HG03196 (cell line): ENCODE data around the gene TEX19.

Experiments
- ATAC-seq: cut with Tn5 transposase; IDR thresholded peaks from one replicate; pipeline ENCODE4 v1.9.1; 2021; ENCODE audit not compliant: unreplicated experiment

TEX19 gene, protein sequence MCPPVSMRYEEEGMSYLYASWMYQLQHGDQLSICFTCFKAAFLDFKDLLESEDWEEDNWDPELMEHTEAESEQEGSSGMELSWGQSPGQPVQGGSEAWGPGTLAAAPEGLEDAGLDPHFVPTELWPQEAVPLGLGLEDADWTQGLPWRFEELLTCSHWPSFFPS

GRCh38 chr17:82358465-82359350, at the start of gene TEX19:
Gene TEX19 (plus strand): TSS chr17:82359247. CDS start chr17:82362151, 2,904 bp downstream.
- ATAC-seq: no peak

GRCh38 chr17:82309656-82310570, 49.1 kb upstream of the TEX19 start:
- ATAC-seq: no peak

DNA sequence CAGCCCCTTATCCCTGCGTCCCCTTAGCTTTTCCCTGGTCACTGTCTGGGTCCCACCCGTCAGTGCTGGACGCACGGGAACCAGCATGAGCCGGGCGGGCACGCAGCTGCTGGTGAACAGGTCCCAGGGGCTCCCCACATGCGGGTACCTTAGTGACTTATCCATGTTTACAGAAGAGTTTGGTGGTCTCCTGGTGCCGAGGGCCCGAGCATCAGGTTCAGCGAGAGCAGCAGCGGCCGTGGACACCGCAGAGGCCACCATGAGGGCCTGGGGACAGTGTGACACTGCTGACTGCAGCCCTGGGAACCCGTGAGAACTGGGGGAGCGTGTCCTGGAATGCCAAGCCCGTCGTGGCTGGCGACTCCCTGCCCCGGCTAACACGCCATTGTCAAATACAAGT, 48.2 kb upstream of the TEX19 start:
- no peak for ATAC-seq

- no peak for ATAC-seq
Observed at GRCh38 chr17:82311971-82312370, 47.1 kb upstream of the TEX19 start.

- ATAC-seq: no peak
Observed at GRCh38 chr17:82313195-82314011, 45.6 kb upstream of the TEX19 start.

GRCh38 chr17:82314012-82314726, 44.9 kb upstream of the TEX19 start:
- ATAC-seq: no peak

DNA sequence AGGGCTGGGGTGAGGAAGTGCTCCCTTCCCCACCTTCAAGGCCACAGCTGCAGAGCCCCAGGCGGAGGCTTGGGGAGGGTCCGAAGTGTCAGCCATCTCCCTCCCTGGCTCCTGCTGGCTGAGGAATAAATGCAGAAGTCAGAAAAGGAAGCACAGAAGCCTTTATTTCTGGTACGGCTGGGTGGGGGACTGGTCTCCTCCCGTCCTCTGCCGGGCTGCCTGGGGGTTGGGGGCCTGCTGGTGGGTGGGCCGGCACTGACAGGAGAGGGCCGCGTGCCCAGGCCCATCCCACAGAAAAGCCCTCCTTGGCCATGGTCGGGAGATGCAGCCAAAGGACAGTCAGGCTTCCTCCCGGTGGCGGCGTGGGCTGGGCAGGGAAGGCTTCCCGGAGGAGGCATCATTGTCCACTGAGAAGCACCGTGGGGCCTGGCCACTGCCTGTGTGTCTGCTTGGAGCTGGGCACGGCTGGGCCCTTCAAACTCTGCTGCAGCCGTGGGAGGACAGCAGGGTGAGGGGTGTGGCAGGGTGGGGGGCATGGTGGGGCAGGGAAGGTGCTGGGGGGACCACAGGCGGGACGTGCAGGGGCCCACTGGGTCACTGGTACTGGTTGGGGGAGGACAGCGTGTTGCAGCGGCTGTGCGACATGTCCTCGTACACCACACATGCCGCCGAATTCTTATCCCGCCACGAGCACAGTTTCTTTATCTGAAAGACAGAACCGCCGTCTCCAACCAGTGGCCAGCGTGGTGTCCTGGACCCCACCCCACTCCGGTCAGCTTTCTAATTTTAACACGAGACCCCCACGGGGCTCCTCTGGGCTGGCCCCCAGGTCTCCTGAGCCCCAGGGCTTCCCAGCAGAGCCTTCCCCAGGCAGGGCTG, 44.1 kb upstream of the TEX19 start:
- ATAC-seq: no peak

DNA sequence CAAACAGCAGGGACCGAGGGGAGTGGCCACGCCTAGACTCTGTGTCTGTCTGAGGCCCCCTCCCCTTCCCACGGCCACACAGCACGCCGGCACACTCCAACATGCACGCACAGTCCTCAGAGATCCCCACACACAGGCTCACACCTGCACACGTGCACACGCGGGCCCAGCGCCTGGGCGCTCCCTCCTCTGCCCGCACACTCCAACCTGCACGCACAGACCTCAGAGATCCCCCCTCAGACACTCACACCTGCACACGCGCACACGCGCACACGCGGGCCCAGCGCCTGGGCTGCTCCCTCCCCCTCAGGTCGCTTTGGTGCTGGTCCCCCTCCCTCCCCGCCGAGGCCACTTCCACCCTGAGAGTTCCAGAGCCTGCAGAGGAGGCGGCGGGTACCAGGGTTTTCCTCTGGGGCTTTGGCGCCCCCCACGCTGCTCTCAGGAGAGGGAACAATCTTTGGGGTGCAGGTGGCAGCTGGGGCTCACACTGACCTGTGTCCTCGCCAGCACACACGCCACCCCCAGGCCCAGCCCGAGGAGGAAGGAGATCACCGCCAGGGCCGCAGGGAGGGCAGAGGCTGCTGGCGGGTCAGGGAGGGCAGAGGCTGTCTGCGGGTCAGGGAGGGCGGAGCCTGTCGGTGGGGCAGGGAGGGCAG, 43.2 kb upstream of the TEX19 start:
- ATAC-seq: no peak

DNA sequence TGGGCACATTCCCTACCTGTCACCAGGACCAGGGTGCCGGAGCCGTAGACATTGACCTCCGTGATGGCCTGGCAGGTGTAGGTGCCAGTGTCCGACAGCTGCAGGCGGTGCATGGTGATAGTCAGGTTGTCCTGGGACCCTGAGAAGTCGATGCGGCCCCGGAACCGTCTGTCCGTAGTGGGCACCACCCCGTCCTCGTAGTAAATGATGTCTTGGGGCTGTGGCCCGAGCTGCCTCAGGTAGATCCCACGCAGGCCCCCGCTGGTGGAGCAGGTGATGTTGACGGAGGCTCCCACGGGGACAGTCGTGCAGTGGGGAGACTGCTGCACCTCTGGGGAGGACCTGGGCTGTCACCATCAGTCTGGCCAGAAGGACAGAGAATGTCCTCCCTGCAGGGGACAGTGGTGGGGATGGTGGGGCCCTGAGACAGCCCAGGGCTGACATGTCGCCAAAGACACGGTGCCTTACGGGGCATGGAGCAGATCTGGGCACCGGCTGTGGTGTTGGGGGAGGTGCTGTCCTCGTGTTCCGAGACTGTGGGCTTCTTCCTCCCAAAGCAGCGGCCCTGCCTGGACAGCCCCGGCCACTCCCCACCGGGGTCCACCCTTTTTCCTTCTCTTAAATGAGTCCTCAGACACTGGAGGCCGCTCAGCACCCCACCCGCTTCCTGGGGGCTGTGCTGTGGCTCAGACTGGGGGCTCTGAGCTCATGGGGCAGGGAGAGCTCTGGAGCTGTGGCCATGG, 42.2 kb upstream of the TEX19 start:
- ATAC-seq: no peak

GRCh38 chr17:82317394-82318168, 41.5 kb upstream of the TEX19 start, which contains the start of gene CD7:
Gene CD7 (minus strand): TSS chr17:82317608. CDS start chr17:82317495, 113 bp downstream.
- ATAC-seq: no peak

DNA sequence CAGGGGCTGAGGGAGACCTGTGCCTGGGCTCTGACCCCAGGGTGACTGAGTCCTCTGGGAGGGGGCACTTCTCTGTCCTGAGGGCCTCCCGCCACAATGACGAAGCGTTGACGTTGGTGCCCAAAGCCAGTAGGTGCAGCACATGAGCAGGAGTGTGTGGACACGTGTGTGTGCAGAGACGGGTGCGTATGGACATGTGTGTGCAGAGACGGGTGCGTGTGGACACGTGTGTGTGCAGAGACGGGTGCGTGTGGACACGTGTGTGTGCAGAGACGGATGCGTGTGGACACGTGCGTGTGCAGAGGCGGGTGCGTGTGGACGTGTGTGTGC, 40.9 kb upstream of the TEX19 start:
- no peak for ATAC-seq

- ATAC-seq: no peak
Observed at GRCh38 chr17:82318772-82319606, 40.1 kb upstream of the TEX19 start.

DNA sequence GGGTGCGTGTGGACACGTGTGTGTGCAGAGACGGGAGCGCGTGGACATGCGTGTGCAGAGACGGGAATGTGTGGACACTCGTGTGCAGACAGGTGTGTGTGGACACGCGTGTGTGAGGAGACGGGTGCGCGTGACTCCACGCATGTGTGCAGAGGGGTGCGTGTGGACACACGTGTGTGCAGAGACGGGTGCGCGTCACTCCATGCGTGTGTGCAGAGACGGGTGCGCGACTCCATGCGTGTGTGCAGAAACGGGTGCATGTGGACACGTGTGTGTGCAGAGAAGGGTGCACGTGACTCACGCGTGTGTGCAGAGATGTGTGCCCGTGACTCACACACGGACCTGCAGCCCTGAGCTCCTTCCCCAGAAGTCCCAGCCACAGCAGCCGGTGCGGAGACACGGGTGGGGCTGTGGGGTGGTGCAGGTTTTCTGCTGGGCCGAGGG, 39.4 kb upstream of the TEX19 start:
- ATAC-seq: no peak

GRCh38 chr17:82320140-82320840, 38.8 kb upstream of the TEX19 start:
- ATAC-seq: no peak
